Fibroblast of pulmonary artery (primary cell): ENCODE results near the gene KAT6B.

ENCODE experiments used
- DNase-seq: peaks from one replicate; pipeline ENCODE4 v3.0.0-alpha.2; 2010; ENCODE audit warnings: low read depth
- H3K4me3 ChIP-seq: replicated peaks from 2 replicates; pipeline ENCODE4 v1.5.1; 2011; ENCODE audit warnings: low read depth, mild to moderate bottlenecking, control low read depth, low read length, moderate library complexity
- CTCF ChIP-seq: IDR thresholded peaks from 2 replicates; pipeline ENCODE4 v1.5.1; 2011; ENCODE audit warnings: mild to moderate bottlenecking, control low read depth, low read length, inconsistent platforms; ENCODE audit errors: missing control alignments

Gene KAT6B

GRCh38 chr10:74869635-74870034 is 43.2 kb downstream of the KAT6B start:
- no peak overlapping the region for H3K4me3 ChIP-seq
- TF ChIP-seq CTCF, result no peak
- DNase-seq, result no peak

GRCh38 chr10:74870191-74870590 is 43.8 kb downstream of the KAT6B start:
- DNase-seq, result no peak
- H3K4me3 ChIP-seq, result no peak overlapping the region
- no peak for TF ChIP-seq CTCF

GRCh38 chr10:74871595-74872382 is 45.4 kb downstream of the KAT6B start:
- no peak overlapping the region for H3K4me3 ChIP-seq
- no peak for TF ChIP-seq CTCF
- DNase-seq, result no peak

GRCh38 chr10:74873803-74874454 is 47.5 kb downstream of the KAT6B start:
- TF ChIP-seq CTCF, result no peak
- H3K4me3 ChIP-seq, result no peak overlapping the region
- DNase-seq, result no peak

- no peak for TF ChIP-seq CTCF
- DNase-seq, result no peak
Observed at GRCh38 chr10:74874649-74875048, 48.2 kb downstream of the KAT6B start.

GRCh38 chr10:74875068-74875467 is 48.7 kb downstream of the KAT6B start:
- no peak overlapping the region for H3K4me3 ChIP-seq
- no peak for DNase-seq
- no peak for TF ChIP-seq CTCF

More at GRCh38 chr10:74874649-74875048, 48.2 kb downstream of the KAT6B start:
- H3K4me3 ChIP-seq, result no peak overlapping the region
